ENCODE results near the gene AMBRA1.
A peak's percentile ranks its signal among the peaks of the same experiment; 100 is the strongest.
"Not testable (repeated sequence)": the region's sequence is repeated elsewhere in the genome, so short reads cannot be mapped to it uniquely, and the experiment has no call there.

The AMBRA1 gene

GRCh38 chr11:46377290-46377689, 216.5 kb downstream of the AMBRA1 start:
- no peak for DNase-seq

DNA sequence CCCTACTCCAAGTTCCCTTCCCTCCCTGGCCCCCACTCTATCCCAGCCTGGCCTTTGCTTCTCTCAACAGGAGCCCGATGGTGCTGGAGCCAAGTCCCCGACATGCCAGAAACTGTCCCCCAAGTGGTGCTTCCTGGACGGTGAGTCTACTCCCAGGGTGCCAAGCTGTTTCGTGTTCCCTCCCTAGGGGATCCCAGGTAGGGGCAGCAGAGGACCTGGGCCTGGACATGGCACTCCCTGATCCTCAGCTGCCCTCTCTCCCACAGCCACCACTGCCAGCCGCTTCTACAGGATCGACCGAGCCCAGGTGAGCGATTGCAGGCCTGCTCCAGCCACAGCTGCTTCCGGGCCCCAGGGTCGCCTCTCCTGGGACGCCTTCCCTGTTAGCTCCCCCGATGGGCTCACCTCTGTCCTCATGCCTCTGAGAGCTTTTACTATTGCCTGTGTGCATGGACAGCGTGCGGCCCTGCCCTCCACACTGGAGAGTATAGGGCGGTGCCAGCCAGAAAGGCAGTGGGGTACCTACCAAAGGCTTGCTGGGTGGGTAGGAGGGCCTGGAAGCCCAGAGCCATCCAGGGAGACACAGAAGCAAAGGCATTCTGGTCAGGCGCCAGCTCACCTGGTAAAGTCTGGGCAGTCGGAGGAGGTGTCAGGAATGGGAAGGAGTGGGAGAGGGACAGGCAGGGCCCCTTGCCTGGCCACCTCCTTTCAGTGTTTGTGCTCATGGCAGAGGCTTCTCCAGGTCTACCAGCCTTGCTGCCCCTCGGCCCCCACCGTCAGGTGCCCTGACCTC, 217.4 kb downstream of the AMBRA1 start:
- DNase-seq: no peak

DNA sequence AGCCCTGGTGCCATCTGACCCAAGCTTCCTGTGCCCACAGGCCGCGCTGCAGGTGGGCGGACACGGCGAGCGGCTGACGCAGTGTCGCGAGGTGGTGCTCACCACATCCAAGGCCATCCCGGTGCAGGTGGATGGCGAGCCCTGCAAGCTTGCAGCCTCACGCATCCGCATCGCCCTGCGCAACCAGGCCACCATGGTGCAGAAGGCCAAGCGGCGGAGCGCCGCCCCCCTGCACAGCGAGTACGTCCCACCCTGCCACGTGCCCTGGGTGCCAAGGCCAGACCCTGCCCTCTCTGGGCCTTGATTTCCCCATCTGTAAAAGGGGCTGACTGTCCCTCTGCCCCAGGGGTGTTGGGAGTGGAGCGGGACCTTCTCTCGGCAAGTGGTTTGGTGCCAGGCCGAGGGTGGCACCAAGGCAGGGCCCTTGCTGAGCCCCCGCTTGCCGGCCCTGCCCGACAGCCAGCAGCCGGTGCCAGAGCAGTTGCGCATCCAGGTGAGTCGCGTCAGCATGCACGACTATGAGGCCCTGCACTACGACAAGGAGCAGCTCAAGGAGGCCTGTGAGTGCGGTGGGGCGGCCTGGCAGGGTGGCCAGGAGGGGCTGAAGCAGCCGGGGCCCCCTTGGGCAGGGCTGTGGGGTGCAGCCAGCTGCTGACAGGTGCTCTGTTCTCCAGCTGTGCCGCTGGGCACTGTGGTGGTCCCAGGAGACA, 218.3 kb downstream of the AMBRA1 start:
- no peak for DNase-seq

DNA sequence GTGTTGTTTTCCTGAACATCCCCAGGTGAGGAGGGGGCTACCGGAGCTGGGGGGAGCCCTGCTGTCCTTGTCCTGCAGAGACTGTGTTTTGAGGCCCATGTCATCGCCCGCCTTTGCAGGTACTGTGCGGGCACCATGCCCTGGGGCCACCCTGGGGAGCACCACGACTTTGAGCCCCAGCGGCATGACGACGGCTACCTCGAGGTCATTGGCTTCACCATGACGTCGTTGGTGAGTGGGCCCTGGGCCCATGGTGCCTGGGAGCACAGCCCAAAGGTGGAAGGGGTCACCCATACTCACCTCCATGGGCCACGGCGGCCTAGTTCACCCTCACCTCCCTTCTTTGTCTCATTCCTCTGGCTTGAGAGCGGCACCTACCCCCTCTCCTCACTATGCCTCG, 219.0 kb downstream of the AMBRA1 start:
- no peak for DNase-seq

- DNase-seq: no peak
Observed at GRCh38 chr11:46373787-46374740, 219.8 kb downstream of the AMBRA1 start.

- DNase-seq: not testable (repeated sequence)
Observed at GRCh38 chr11:46372501-46372900, 221.3 kb downstream of the AMBRA1 start.

DNA sequence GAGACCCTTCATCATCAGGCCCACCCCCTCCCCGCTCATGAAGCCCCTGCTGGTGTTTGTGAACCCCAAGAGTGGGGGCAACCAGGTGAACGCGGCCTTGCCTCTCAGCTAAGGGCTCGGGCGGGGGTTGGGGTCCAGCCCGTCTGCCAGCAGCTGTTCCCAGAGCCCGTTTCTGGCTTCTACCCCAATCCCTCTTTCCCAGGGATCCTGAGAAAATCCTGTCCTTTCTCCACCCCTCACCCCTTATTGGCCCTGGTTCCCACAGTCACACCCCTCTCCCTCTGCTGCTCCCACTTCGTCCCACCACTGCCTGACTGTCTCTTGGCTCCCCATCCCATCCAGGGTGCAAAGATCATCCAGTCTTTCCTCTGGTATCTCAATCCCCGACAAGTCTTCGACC, 221.7 kb downstream of the AMBRA1 start:
- DNase-seq: no peak

DNA sequence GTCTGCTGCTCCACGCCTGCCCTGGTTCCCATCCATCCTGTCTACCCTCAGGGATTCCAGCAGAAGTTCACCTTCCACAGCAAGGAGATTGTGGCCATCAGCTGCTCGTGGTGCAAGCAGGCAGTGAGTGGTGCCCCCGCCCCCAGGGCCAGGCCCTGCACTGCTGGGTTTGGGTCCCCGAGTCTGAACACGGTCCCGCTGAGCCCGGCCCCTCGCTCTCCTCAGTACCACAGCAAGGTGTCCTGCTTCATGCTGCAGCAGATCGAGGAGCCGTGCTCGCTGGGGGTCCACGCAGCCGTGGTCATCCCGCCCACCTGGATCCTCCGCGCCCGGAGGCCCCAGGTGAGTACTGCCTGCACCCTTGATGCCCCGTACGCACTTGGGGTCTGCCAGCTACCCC, 222.6 kb downstream of the AMBRA1 start:
- DNase-seq: not testable (repeated sequence)

DNA sequence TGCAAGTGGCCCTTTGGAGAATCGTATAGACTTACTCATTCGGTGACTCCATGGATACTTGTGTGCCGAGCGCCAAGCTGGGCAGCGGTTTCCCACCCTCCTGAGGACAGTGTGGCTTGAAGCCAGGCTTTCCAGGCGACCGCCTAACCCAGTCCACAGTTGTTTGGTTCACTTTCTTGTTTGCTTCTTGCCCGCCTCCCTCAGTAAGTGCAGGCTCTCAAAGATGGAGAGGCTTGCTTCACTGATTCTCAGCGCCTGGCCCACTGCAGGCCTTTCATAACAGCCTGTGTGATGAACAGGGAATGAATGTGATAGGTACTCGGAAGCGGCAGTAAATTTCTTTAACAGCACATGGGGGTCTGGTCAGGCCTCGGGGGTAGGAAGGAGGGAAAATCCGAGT, 223.6 kb downstream of the AMBRA1 start:
- no peak for DNase-seq

DNA sequence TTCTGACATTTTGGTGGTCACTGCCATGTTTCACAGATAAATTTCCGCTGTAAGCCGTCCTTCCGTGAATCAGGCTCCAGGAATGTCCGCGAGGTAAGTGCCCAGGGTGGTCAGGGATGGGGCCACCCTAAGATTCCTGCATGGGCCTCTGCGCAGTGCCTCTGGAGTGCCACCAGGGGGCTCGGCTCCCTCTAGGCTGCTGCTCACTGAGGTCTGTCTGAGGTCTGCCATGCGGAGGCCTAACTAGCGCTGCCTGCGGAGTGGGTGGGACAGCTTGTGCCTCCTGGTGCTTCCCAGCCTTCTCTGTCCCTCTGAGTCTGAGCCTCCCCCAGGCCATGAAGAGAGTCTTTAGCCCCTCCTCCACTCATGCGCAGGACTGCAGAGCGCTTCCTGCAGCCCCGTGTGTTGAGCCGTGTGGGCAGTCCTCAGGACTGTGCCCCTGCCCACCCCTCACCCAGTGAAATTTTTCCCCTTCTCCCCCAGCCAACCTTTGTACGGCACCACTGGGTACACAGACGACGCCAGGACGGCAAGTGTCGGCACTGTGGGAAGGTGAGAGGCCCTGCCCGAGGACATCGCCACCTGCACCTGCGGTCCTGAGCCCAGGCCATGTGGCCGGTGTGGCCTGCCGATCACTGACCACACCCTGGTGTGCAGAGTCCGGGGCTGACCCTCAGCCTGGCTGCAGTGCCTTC, 224.2 kb downstream of the AMBRA1 start:
- DNase-seq: peak; percentile 44

DNA sequence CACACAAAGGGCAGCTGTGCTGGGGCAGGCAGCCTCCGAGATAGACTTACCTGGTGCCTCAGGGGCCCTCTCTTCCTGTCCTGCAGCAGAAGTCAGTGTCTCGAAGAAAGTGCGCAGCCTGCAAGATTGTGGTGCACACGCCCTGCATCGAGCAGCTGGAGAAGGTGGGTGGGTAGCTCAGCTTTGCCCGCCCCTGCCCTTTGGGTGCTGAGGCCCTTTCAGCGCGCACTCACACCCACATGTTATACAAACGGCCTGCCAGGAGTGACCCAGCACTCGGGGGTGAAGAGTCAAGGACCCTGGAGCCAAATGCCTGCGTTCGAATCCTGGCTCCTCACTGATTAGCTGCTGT, 225.9 kb downstream of the AMBRA1 start:
- no peak for DNase-seq

- DNase-seq: peak; percentile 80
Observed at GRCh38 chr11:46367244-46367915, 226.4 kb downstream of the AMBRA1 start.

DNA sequence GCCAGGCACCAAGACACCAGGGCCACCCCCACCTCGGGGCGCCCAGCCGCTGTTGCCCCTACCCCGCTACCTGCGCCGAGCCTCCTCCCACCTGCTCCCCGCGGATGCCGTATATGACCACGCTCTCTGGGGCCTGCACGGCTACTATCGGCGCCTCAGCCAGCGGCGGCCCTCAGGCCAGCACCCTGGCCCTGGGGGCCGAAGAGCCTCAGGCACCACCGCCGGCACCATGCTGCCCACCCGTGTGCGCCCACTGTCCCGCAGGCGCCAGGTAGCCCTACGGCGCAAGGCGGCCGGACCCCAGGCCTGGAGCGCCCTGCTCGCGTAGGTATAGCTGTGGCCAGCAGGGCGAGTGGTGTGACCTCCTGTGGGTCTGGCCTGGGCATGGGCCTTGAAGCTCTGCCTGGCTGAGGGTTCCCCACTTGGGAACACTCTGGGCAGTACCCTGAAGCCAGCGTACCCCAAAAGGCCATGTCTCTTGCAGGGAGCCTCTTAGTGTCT, 227.1 kb downstream of the AMBRA1 start:
- no peak for DNase-seq

DNA sequence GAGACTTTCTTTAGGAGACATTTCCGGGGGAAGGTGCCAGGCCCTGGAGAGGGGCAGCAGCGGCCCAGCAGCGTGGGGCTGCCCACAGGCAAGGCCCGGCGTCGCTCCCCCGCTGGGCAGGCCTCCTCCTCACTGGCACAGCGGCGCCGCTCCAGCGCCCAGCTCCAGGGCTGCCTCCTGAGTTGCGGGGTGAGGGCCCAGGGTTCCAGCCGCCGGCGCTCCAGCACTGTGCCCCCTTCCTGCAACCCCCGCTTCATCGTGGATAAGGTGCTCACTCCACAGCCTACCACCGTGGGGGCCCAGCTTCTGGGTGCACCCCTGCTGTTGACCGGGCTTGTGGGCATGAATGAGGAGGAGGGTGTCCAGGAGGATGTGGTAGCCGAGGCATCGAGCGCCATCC, 227.6 kb downstream of the AMBRA1 start:
- no peak for DNase-seq

DNA sequence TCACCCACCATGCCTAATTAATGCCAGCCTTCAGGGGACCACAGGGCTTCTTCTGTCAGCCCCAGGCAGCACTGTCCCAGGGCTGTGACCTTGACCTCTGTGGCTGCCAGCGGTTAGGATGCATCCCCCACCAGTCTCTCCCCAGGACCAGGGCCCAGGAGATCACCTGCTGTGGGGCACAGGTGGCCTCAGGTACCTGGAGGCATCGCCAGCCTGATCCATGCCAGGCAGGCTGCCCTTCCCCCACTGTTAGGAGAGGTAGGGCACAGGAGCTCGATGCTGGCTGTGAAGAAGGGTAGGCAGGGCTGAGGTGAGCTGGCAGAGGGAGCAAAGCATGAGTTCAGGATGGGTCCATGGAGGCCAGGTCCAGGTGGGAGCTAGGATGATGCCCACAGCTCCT, 229.0 kb downstream of the AMBRA1 start:
- no peak for DNase-seq

DNA sequence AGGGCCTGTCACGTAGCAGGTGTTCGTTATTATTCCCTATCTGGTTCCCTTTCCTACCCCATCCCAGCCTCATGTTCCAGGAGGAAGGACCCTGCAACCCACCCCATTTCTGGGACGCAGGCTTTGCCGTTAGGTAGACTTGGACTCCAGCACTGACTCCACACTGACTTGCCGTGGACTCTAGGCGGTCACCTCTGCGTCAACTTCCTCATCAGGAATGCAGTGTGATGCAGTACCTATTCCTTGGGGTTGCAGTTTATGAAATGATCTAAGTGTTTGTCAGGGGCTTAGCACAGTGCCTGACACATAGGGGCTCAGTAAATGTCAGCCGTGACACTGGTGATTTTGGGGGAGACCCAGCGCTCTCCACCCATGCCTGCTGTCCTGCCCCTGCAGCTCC, 229.8 kb downstream of the AMBRA1 start:
- no peak for DNase-seq

DNA sequence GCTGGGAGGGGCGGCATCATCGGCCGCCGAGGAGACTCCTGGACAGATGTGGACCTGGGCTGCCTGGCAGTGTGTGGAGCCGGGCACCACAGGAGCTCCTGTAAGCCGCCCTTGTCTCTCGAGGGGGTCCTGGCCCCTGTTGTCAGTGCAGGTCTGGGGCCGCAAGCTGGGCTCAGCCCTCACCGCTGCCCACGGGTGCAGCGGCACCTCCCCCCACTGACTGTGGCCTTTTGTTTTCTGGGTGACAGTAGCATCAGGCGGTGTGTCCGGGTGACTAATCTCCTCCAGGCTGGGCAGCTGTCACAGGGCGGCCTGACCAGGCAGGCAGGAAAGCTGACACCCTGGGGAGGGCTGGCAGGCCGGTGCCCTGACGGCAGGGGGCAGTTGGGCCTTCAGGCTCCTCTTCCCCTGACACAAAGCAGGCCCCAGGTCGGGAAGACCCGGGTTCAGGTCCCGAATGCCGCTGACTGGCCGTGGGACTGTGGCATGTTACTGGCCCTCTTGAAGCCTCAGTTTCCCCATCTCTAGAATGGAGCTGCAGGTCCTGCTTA, 230.3 kb downstream of the AMBRA1 start:
- DNase-seq: no peak

- no peak for DNase-seq
Observed at GRCh38 chr11:46363031-46363407, 230.8 kb downstream of the AMBRA1 start.

DNA sequence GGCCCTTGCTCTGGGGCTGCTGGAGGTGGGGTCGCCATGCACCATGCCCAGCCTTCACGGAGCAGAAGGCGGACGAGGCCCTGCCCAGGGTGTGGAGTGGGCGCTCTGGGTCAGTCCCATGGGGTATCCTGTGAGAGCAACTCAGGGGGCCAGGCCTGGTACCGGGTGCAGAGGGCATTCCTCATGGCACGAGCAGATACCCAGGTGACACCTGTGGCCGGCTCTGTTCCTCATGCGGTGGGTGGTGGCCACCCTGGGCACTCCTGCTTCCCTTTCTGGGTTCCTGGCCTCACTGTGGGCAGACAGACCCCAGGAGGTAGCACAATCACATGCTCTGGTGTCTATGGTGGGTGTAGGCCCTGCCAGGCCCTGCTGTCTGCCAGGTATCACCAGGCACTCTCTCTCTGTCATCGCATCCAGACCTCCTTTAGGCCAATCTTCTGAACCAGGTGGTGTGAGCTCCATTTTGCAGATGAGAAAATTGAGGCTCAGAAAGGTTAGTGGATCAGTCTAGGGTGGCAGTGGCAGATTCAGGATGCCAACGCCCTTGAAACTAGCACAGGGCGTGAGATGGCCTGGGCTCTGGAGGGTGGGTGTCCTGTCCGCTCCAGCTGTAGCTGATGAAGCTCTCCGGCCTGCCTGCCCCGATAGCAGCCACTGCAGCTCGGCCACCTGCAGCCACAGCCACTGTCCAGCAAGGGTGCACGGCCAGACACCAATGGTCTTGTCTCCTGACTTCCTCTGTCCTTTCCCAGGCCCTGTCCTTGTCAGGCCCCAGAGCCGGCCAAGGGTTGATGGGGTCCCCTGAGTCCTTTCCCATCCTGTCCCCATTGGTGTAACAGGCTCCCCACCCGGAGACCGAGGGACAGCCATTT, 231.4 kb downstream of the AMBRA1 start:
- no peak for DNase-seq

GRCh38 chr11:46361283-46362155, 232.3 kb downstream of the AMBRA1 start:
- DNase-seq: peak; percentile 62

Data from activated gamma-delta T cell treated with Interleukin-2 at 50 U/mL for 16 hours (primary cell).